Measurements from ENCODE around the gene GPAM.
"Not testable (repeated sequence)": the region's sequence is repeated elsewhere in the genome, so short reads cannot be mapped to it uniquely, and the experiment has no call there.

Gene GPAM

GRCh38 chr10:112208292-112208691, 24.7 kb upstream of the GPAM start:
- peak; percentile 24 for DNase-seq (ENCODE audit: low read depth)
- TF ChIP-seq, protein P1, sequence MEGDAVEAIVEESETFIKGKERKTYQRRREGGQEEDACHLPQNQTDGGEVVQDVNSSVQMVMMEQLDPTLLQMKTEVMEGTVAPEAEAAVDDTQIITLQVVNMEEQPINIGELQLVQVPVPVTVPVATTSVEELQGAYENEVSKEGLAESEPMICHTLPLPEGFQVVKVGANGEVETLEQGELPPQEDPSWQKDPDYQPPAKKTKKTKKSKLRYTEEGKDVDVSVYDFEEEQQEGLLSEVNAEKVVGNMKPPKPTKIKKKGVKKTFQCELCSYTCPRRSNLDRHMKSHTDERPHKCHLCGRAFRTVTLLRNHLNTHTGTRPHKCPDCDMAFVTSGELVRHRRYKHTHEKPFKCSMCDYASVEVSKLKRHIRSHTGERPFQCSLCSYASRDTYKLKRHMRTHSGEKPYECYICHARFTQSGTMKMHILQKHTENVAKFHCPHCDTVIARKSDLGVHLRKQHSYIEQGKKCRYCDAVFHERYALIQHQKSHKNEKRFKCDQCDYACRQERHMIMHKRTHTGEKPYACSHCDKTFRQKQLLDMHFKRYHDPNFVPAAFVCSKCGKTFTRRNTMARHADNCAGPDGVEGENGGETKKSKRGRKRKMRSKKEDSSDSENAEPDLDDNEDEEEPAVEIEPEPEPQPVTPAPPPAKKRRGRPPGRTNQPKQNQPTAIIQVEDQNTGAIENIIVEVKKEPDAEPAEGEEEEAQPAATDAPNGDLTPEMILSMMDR (IDR thresholded peaks at IDR 0.05; ENCODE audit: control insufficient read depth, insufficient read depth, low read depth, low read length, missing control alignments) = no peak
- H3K4me3 ChIP-seq (ENCODE audit: control insufficient read depth, low read depth, low read length) = no peak overlapping the region

DNA sequence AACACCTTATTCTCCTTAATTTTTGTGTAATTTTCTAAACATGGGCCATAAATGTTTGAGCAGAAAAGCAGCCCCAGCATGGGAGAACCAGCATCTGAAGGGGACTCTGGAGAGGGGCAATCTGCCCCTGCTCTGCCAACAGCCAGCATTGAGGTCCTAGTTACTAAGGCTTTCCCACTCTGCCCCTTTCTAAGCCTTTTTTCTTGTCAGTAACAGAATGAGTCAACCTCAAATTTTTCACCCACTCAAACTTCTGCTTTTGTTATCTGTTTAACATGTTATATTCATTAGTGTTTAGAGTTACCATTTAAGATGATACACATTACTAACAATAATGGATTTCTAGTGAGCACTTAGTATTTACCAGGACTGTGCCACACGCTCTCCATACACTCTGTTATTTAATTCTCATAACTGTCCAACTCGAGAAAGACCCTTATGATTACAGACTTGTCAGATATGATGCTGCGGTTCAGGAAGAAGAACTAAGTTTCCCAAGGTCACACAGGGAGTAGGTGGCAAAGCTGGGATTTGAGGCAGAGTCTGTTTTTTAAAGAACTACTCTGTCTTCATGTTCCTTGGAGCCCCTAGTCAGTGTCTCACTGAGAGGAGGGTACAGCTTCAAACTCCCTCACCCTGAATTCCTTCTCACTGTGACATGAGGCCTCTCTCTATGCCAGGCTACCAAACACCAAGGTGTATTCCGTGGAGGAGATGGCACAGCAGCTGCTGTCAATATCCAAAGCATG, 19.9 kb upstream of the GPAM start:
- TF ChIP-seq, protein P1 (IDR thresholded peaks at IDR 0.05; ENCODE audit: control insufficient read depth, insufficient read depth, low read depth, low read length, missing control alignments) = no peak
- DNase-seq (ENCODE audit: low read depth) = no peak
- no peak overlapping the region for H3K4me3 ChIP-seq (ENCODE audit: control insufficient read depth, low read depth, low read length)

DNA sequence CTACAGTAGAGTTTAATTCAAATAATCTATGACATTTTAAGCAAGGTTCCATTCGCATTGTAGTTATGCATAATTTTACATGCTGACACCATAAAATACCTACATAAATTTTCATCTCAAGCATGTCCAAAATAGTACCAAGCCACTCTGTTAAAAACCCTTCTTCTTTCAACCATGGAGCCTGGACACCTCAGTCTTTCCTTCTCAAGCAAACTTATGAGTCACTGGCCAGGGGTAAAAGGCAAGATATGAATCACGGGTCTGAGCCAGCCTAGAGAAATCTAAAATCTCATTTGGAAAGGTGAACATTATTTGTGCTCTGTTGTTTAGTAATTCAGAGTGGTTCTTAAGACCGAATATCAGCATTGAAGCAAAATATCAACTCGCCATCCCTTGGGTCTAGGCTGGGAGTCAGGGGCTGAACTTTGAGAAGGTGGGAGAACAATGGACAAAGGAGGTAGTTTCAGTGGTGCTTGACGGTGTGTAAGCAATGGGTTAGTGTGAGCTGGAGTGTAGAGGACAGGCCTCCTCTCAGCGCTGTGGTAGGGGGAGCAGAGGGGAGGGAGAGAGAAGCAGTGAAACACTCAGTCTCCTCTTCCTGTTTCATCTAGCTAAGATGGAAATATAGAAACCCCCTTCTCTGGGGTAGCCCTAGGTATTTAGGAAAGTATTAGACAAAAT, 19.1 kb upstream of the GPAM start:
- no peak for DNase-seq (ENCODE audit: low read depth)

DNA sequence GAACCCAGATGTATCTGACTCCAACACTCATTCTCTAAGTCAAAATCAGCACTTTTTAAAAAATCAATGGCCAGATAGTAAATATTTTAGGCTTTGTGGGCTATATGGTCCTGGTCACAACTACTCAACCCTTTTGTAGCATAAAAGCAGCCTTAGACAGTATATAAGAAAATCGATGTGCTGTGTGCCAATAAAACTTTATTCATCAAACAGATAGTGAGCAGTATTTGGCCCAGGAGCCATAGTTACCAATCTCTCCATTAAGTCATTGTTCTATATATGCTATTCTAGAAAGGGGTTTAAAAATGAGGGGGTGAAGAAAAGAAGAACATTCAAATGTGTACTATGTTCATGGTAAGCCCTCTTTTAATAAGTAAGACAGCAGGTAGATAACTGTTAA, 18.5 kb upstream of the GPAM start:
- TF ChIP-seq, protein P1 (IDR thresholded peaks at IDR 0.05; ENCODE audit: control insufficient read depth, insufficient read depth, low read depth, low read length, missing control alignments) = no peak
- no peak overlapping the region for H3K4me3 ChIP-seq (ENCODE audit: control insufficient read depth, low read depth, low read length)
- no peak for DNase-seq (ENCODE audit: low read depth)

More for the DNA sequence above, 19.1 kb upstream of the GPAM start:
- TF ChIP-seq, protein P1 (IDR thresholded peaks at IDR 0.05; ENCODE audit: control insufficient read depth, insufficient read depth, low read depth, low read length, missing control alignments) = no peak
- H3K4me3 ChIP-seq (ENCODE audit: control insufficient read depth, low read depth, low read length) = no peak overlapping the region

DNA sequence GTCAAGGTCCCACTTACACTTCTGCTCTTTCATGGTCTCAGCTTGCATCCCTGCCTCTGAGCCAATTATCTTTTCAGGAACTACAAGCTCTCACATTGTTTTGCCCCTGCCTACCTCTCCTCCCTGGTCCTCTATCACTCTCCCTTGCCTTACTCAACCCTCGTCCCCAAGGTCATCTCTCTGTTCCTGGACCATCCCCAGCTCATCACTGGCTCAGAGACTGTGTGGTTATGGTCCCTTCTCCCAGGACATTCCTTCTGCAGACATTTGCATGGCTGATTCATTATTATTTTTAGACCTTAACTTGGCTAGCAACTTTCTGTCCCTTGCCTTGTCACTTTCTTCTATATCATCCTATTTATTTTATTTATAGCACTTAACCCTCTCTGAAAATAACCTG, 17.8 kb upstream of the GPAM start:
- H3K4me3 ChIP-seq (ENCODE audit: control insufficient read depth, low read depth, low read length) = no peak overlapping the region
- no peak for DNase-seq (ENCODE audit: low read depth)
- TF ChIP-seq, protein P1 (IDR thresholded peaks at IDR 0.05; ENCODE audit: control insufficient read depth, insufficient read depth, low read depth, low read length, missing control alignments) = no peak

DNA sequence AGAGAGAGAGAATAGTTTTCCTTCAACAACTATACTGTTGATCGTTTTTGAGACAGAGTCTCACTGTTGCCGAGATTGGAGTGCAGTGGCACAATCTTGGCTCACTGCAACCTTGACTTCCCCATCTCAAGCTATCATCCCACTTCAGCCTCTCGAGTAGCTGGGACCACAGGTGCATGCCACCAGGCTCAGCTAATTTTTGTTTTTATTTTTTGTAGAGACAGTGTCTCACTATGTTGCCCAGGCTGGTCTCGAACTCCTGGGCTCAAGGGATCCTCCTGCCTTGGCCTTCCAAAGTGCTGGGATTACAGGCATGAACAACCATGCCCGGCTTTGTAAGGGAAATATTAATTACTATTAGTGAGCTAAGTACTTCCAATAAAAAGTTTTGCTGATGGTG, 16.7 kb upstream of the GPAM start:
- not testable (repeated sequence) for H3K4me3 ChIP-seq (ENCODE audit: control insufficient read depth, low read depth, low read length); DNase-seq (ENCODE audit: low read depth)

DNA sequence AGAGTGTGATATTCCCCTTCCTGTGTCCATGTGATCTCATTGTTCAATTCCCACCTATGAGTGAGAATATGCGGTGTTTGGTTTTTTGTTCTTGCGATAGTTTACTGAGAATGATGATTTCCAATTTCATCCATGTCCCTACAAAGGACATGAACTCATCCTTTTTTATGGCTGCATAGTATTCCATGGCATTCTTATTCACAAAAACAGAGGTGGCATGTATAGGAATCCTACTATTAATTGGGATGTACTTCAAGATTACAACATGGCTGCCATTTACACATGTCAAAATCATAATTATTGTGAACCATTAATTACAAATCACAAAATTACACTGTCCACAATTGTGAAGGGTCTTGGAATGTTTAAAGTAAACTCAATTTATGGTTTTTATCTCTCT, 14.1 kb upstream of the GPAM start:
- DNase-seq (ENCODE audit: low read depth); H3K4me3 ChIP-seq (ENCODE audit: control insufficient read depth, low read depth, low read length): not testable (repeated sequence)

Measured in AG09309 (cell line).